ENCODE data around the gene PRELID3B. TPM values are rescaled to one million over a fixed set of nuclear protein-coding genes. Genes with fewer than 3 reads are reported as not detected.

The PRELID3B gene
- total and polyA plus RNA-seq, 2 of the 8 experiments (the other 6 are each of a cell fraction or from before 2014, with no cell fraction given): 8.1 to 50.5 TPM

GRCh38 chr20:58997141-58997770 is 45.3 kb downstream of the PRELID3B start:
- H3K4me1 ChIP-seq (replicated peaks in 1 of 4; ENCODE audit: control insufficient read depth in 3 of 4, insufficient read depth in 4 of 4, low read length in 3 of 4): no peaks in the 10 kb centered on the region; a peak in 1 of 7 replicates
- H3K9ac ChIP-seq (replicated peaks in 1 of 4; ENCODE audit: extremely low read depth in 1 of 4, low read depth in 3 of 4, low read length in 3 of 4): no peak overlapping the region
- peak in 1 of 3 experiments; percentile 7; a peak in 1 of 4 replicates for TF ChIP-seq CTCF (IDR thresholded peaks at IDR 0.05; ENCODE audit: control extremely low read depth in 1 of 3, insufficient read depth in 1 of 3, low read depth in 1 of 3, low read length in 3 of 3)
- TF ChIP-seq EGR1 (IDR thresholded peaks at IDR 0.05; ENCODE audit: borderline replicate concordance, low read depth, low read length): no peak
- H3K14ac ChIP-seq (ENCODE audit: insufficient read length): no peak overlapping the region
- H2AK5ac ChIP-seq (ENCODE audit: low read depth, low read length): no peak overlapping the region
- H2BK15ac ChIP-seq (ENCODE audit: low read length): no peak overlapping the region
- H3K27me3 ChIP-seq (replicated peaks in 1 of 4; ENCODE audit: control insufficient read depth in 3 of 4, extremely low read depth in 1 of 4, insufficient read depth in 3 of 4, low read length in 3 of 4): no peaks in the 10 kb centered on the region
- no peak overlapping the region for H3K4me3 ChIP-seq (ENCODE audit: extremely low read depth in 1 of 4, insufficient read depth in 2 of 4, low read depth in 3 of 4, low read length in 4 of 4)
- H2BK120ac ChIP-seq (replicated peaks; ENCODE audit: low read depth, low read length): no peak overlapping the region
- no peak overlapping the region for H4K8ac ChIP-seq (ENCODE audit: extremely low read depth, insufficient read depth, low read length)
- H3K23me2 ChIP-seq (ENCODE audit: low read depth, low read length): no peaks in the 10 kb centered on the region
- ChIA-PET POLR2A (ENCODE audit: partially characterized antibody) (interaction anchor here (0.7 to 2.6 kb wide), 7 partner anchors 9 to 414 kb away, joined by 3 to 7 read pairs (median 3); no protein-coding TSS in a partner anchor), CTCF (ENCODE audit: partially characterized antibody) (interaction anchor here (0.7 to 2.0 kb wide), 7 partner anchors 9 to 96 kb away, joined by 3 to 6 read pairs (median 3); partner anchors contain the start of gene TUBB1)
- H4K5ac ChIP-seq (ENCODE audit: insufficient read length, low read depth, low read length): no peak overlapping the region
- H2AFZ ChIP-seq (ENCODE audit: low read length): no peak overlapping the region
- no peak overlapping the region for H3K23ac ChIP-seq (ENCODE audit: insufficient read length)
- no peaks in the 10 kb centered on the region for H3K79me2 ChIP-seq (ENCODE audit: control insufficient read depth in 1 of 2, insufficient read depth in 2 of 2, low read length in 2 of 2)
- H2BK20ac ChIP-seq (ENCODE audit: low read length): no peak overlapping the region
- no peak overlapping the region for H3K27ac ChIP-seq (ENCODE audit: low read depth, low read length)
- H3K18ac ChIP-seq (ENCODE audit: extremely low read depth, low read length): no peak overlapping the region
- H3K4me2 ChIP-seq (ENCODE audit: insufficient read depth in 1 of 2, low read depth in 2 of 2, low read length in 2 of 2): no peak overlapping the region
- H4K91ac ChIP-seq (replicated peaks; ENCODE audit: insufficient read length, low read length): no peak overlapping the region
- peaks cover 0 to 5% of the 10 kb centered on the region in 2 experiments for H4K20me1 ChIP-seq (replicated peaks in 1 of 2; ENCODE audit: control insufficient read depth in 1 of 2, insufficient read depth in 2 of 2, low read length in 2 of 2)
- H3K36me3 ChIP-seq (ENCODE audit: control insufficient read depth in 2 of 4, insufficient read depth in 4 of 4, low read length in 3 of 4): peaks cover 5 to 40% (median 28%) of the 10 kb centered on the region in 4 experiments; a peak in 7 of 8 replicates
- H3K56ac ChIP-seq (replicated peaks; ENCODE audit: insufficient read length, low read depth, low read length): no peak overlapping the region
- DNase-seq (ENCODE audit: low read depth in 1 of 2, low spot score in 2 of 2) (no peak), FAIRE-seq (no peak)
- 96% methylated on average over 24 of the region's 24 CpGs; no CpG with 5 or more reads in 1 of the 2 experiments for WGBS, 2 experiments (ENCODE audit: extremely low coverage in 1 of 2, insufficient coverage in 1 of 2, insufficient read length in 1 of 2, insufficient replicate concordance in 2 of 2, low coverage in 1 of 2, low lambda C conversion rate in 2 of 2, missing lambda C conversion rate in 1 of 2)
- H3K9me3 ChIP-seq (ENCODE audit: insufficient read depth in 2 of 2, low read depth in 1 of 2, low read length in 1 of 2): no peaks in the 10 kb centered on the region
- no peak overlapping the region for H2BK5ac ChIP-seq (ENCODE audit: low read depth, low read length)
- no peaks in the 10 kb centered on the region for H3K79me1 ChIP-seq (ENCODE audit: low read depth, low read length)
- H2BK12ac ChIP-seq (ENCODE audit: low read depth, low read length): no peak overlapping the region
- no peak overlapping the region for H3K4ac ChIP-seq (replicated peaks; ENCODE audit: insufficient read length, low read depth, low read length)
